Hematopoietic multipotent progenitor cell treated with erythropoietin and hydrocortisone succinate and interleukin-3 and kit ligand, for 4 days (in vitro differentiated cells): ENCODE results near the gene PHEX.

Experiments used
- DNase-seq: peaks from one replicate; pipeline ENCODE4 v3.0.0-alpha.2; 2015

Gene PHEX

DNA sequence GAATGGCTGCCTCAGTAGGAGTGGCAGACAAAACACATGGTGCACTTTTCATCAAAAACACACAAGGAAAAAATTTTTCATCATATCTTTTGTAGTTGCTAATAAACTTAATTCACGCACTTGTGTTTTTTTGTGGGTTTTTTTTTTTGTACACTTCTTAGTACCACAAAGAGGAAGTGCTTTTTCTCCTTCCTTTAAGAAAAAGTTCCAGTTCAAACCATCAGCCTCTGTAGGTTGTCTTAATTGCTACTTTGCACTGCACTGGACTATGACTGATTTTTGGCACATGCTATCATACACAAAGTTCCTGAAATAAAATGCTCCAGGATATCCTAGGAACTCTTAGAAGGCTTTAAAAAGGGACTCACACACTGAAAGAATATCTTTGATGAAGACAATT is at the start of gene PHEX:
PHEX (plus strand) TSS at position 242 of the 400 bp plus-strand sequence. CDS start 681 bp downstream, outside the sequence.
- DNase-seq = peak; percentile 36

DNA sequence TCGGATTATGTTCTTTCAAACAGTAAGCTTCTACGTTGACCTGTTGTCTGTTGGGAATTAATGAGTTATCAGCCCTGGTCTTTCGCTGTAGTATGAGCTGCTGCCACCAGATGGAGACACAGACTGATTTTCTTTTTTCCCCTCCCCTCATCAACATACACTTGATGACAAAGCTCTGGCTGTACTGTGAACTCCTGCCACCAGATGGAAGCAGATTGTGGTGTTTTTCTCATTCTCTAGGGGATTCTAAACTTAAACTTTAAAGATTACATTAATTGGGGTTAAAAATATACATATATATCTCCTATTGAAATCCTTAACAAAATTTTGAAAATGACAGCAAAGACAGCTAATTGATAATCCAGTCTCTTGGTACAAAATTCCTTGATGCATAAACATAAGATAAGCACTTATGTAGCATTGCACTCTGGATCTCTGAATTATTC is 46.8 kb upstream of the PHEX start:
- DNase-seq = peak; percentile 83

DNA sequence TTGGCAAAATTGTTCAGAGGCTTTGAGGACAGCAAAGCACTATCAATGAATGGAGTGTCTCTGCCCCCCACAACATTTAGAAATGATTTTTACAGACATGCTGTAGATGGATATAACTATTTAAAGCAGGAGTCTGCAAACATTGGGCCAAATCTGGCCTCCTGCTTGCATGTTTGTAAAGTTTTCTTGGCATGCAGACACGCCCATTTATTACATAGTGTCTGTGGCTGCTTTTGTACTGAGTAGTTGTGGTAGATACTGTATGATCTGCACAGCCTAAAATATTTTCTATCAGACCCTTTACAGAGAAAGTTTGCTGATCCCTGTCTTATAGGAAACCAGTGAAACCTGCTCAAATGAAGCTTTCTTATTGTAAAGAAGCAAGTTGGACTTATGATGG is 45.5 kb upstream of the PHEX start:
- no peak for DNase-seq

DNA sequence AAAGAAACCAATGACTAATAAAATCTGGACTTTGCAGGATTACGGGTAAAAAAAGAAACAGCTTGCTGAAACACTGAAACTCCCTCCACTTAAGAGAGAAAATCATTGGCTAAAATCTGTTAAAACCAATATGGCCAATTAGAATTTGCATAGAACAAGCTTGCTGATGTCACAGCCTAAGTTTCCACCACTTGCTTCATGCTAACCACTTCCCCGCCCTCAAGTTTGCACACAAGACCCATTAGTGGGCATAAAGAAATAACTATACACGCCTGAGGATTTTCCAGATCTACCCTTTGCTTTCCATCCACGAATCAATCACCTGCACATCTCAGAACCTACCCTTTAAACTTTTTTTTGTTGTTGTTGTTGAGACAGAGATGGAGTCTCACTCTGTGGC is 42.7 kb upstream of the PHEX start:
- no peak for DNase-seq

DNA sequence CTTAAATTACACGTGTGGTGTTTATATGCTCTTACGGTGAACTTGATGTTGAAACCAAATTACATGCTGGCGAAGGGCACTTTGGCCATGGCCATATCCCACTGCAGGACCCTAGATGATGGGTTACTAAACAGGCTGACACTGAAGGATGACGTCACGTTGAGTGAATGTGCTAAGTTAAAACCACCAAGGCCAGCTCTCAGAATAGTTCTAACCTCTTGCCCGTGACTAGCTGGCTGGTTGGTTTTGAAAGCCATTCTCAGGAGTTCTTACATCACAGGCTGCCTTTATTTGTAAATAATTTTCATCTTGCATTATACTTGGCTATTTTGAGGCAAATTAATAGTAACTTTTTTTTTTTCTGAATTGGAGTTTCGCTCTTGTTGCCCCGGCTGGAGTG is 41.3 kb upstream of the PHEX start:
- no peak for DNase-seq

DNA sequence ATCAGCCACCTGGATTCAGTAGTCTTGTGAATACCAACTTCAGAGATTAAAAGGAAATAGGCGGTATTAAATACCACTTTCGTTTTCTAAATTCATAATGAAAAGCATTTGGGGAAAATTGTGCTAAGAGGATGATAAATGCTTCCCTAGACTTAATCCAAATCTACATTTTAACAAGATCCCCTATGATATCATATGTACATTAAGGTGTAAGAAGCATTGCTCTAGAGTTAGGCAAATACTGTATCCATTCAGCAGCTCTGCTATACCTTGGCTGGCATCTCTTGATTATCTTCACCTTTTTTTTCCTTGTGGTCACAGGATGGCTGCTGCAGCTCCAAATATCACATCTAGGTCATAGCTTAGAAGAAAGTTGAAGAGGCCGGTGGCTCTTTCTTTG is 40.6 kb upstream of the PHEX start:
- DNase-seq = no peak

DNA sequence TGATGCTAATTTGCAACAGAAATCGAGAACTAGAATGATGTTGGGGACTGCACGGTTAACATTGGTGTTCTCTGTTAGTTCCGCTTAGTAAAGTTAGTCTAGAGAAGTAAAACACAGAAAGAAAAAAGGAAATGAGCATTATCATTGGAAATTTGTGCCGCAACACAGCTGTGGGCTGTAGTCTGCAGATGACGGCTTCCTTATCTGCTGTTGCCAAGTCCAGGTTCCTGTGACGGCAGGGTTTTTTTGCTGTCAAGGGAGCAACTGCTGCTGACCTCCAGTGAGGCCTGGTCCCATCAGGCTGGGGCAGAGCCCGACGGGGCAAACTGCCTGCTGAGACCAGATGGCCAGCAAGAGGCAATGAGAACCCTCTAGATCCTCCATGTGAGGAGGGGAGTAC is 38.9 kb upstream of the PHEX start:
- DNase-seq = peak; percentile 87

DNA sequence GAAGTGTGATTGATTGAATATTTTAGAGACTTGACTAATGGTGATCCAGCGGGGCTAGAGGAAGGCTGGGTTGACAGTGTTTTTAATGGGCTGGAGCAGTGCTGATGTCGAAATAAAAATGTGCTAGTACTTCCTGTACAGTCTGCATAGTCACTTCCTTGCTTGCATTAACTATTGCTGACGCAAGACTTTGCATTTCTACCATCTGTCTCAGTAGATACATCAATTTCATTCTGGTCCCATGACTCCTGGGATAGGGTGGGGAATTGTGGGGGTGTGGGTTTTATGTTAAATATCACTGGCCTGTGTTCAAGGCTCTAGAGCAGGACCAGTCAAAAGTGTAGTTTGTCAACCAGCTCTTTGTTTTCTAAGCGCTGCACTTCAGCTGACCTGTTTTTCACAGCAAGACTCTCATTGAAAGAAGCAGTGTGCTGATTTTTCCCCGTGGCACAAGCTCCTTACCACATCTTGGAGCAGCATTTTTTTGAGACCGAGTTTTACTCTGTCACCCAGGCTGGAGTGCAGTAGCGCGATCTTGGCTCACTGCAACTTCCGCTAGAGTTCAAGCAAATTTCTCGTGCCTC is 35.2 kb upstream of the PHEX start:
- peak; percentile 68 for DNase-seq

DNA sequence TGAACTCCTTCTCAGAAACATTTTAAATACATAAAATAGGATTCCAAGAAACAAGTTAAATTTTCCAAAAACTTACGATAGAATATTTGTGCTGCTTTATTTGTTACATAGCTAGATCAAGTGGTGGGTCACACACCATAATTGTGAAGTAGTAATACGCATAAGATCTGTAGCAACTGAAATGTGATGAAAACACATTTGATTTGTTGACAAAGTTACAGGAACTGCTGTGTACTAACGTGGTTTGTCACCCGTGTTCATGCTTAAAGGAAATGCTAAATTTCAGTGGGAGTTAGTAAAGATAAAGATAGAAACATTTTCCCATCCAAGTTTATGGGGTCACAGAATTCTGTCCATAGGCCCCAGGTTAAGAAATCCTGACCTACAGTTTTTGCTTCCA is 34.1 kb upstream of the PHEX start:
- no peak for DNase-seq

DNA sequence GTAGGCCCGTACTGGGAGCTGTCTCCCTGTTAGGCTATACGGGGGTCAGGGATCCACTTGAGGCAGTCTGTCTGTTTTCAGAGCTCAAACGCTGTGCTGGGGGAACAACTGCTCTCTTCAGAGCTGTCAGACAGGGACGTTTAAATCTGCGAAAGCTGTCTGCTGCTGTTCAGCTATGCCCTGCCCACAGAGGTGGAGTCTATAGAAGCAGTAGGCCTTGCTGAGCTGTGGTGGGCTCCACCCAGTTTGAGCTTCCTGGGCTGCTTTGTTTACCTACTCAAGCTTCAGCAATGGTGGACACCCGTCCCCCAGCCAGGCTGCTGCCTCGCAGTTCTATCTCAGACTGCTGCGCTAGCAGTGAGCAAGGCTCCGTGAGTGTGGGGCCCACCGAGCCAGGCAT is 27.3 kb upstream of the PHEX start:
- no peak for DNase-seq

DNA sequence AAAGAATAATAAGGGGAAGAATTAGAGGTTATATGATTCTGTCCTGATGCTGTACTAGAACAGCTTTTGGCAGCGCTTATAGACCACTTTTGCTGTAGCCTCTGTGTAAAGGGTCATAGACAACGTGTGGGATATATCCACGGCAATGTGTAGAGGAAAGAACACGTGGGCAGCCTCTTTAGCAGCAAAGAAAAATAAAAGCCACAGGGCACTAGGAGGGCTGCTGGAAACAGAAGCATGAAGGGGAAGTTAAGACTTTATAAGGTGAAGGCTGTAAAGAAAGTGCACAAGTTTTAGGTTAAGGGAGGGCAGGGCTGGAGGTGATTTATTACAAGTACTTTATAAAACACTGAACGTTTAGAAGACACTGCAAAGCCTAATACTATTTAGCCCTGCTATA is 20.1 kb upstream of the PHEX start:
- peak; percentile 11 for DNase-seq

DNA sequence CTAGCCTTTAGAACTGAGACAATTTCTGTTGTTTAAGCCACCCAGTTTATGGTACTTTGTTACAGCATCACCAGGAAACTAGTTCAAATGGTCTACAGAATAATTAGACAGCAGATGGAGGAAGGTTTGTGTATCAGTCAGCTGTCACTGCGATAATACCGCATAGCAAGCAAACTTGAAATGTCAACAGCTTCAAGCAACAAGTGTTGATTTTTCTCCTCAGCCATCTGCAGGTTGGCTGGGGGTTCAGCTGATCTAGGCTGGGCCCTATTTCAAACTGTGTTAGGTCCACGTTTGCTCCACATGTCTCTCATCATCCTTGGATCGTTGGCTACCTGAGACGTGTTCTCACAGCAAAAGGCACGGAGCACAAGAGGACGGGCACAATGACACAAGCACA is 19.2 kb upstream of the PHEX start:
- DNase-seq = no peak

DNA sequence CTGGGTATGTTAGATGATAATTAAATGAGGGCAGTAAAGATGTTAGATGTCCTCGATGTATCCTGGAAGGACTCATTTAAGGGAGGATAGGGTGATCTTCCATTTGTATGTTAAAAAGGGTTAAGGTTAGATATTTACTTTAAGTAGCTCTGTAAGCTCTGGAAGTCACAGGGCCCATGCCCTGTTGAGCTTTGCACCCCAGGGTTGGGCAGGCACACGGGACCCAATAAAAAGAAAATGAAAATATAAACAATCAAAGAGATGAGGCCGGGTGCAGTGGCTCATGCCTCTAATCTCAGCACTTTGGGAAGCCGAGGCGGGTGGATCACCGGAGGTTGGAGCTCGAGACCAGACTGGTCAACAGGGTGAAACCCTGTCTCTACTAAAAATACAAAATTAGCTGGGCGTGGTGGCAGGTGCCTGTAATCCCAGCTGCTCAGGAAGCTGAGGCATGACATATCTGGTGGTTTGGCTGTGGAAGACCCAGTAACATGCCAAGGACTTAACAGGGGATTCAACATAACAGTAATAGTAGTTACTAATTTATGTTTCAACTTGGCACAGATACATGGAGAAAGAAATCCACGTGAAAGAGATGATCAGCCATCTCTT is 16.9 kb upstream of the PHEX start:
- no peak for DNase-seq

DNA sequence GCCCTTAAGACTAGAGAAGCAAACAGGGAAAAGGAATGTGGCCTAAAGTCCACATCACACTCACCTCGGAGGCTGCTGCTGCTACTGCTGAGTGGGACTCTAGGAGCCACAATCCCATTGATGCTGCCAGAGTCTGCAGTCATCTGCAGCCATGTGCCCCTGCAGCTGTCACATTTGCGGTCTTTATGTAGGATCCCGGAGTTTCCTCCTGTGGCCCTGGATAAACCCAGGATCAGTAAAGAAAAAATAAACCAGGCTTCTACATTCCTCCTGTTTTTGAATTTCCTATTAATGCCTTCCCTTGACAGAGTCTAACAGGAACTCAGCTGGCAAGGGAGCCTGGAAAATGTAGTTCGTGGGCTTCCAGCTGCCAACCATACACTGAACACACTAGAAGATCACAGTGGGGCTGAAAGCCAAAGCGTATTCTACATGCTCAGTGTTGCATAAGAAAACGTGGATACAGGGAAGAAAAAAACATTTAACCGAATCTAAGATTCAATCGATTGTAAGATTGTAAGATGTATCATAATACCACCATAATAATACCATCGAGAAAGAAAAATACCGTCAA is 10.3 kb upstream of the PHEX start:
- no peak for DNase-seq

DNA sequence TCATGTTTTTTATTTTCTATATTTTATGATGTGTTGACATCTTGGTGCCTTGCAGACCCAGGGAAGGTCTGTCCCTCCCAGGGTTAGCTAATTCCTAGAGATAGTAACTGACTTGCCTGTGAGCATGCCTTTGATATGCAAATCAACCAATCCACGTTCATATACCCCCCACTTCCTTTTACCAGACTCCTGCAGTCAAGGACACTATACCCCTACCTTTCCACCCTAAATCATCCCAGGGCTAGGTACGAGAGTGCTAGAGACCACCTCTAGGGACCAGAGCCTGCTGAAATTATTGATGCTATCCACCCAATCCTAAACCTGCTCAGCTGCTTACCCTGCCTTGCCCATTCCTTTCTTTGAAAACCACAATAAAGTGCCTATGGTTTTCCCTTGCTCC is 7.5 kb upstream of the PHEX start:
- DNase-seq = no peak

DNA sequence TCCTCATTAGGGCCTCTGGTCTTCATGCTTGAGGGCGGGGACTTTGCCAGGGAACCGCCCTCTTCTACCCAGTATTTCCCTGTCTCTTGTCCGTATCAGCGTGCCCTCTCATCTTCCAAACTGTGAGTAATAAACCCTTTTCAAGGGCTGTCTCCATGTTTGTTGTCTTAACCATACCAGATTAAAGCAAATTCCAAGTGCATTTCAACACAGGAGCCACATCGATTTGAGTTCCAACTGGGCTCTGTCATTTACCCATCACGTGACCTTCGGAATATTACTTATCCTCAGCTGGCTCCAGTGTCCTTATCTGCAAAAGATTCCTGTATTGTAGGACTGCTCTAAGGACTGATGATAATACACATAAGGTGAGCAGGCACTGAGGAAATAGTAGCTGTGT is 6.4 kb upstream of the PHEX start:
- no peak for DNase-seq

DNA sequence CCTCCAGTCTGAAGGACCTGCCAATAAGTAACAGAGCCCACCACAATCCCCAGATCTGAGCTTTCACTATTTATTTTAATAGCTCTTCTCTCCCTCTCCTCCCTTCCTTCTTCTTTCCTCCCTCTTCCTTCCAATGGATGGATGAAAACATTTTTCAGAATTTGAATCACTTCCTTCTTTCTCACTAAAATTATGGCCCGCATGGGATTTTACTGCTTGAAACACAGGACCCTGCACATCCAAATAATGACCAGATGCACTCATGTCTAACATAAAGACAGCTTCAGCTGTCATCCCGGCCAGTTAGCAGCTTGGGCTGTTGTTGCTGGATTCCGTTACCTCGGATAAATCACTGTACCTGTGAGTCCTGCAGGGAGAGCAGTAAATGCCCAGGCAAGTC is 5.4 kb upstream of the PHEX start:
- no peak for DNase-seq

DNA sequence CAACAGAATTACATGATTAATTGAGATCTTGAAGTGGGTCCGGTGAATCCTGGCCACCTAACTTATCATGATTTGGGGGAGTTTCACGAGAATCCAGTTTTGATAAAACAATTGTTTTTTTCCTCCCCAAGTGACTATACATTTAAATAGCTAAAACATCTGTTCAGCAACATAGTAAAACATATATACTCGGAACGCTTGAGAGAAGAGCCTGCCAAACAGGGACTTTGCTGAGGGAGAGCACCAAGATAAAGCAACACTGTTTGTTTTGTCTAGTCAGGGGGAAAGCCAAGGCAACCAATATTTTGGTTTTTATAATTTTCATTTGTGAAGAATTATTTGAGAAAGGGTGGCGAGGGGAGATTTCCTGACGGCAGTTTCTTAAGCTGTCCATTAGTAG is 381 bp downstream of the PHEX start:
- DNase-seq = no peak

DNA sequence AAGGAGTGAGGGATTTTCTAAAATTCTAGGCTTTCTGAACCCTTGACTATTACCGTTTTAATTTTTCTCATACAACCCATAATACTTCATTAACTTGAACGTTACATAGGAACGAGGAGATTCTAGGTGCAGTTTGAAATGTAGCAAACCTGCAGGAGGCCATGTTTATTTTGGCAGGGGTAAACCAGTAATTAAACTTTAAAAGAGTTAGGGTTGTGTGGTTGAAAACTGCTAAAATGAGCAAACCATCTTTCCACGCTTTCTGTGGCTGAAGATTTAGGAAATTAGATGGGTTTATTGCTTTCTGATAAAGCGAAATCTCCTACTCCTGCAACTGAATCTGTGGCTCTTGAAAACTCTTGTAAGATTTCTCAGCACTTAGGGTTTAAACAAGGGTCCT is 1.7 kb downstream of the PHEX start:
- no peak for DNase-seq

DNA sequence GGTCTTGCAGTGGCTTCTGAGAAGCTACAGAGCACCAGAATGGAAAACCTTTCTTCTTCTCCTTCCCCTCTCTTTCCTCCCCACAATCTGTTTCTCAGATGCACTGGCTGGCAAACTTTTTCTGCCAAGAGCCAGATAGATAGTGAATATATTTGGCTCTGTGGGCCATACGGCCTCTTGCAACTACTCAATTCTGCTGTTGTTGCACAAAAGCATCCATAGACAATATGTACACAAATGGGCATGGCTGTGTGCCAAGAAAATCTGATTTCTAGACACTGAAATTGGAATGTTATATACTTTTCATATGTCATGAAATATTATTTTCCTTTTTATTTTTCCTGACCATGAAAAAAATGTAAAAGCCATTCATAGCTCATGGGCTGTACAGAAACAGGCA is 3.1 kb downstream of the PHEX start:
- DNase-seq = no peak

DNA sequence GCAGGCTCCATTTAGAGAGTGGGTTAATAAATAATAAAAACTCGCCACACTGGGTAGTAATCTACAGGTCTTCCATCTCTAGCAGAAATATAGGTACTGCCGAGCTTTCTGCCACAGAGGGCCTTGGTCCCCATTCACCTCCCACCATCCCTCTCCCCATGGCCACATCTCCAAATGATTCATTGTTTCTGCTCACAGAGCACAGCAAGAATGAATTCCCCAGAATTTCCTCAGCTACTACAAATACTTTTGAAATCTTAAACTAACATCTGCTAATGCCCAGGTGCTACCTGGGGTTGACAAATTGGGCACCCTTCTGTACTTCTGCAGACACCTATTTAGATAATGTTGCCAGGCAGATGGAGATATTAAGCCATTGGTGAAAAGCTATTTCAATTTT is 5.1 kb downstream of the PHEX start:
- DNase-seq = no peak

DNA sequence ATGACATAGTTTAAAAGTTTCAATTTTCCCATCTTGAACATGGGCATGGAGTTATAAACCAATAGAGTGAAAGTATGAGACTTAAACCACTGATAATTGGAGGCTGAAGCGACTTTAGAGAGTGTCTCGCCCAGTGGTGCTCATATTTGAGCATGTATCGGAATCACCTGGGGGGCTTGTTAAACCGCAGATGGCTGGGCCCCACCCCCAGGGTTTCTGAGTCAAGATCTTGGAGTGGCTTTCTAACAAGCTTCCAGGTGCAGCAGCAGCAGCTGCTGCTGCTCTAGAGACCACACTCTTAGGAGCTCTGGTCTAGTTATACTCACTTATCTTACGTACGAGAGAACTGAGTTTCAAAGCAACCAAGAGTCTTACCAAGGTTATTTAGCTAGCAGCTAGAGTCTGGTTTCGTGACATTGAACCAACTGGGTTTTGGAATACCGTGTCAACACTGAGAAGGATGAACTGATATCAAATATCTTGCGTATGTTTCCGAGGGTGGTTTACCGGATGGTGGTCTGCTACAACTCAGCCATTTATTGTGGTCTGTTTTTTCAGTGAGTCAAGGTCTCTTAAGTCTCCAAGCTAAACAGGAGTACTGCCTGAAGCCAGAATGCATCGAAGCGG is 5.9 kb downstream of the PHEX start:
- no peak for DNase-seq

DNA sequence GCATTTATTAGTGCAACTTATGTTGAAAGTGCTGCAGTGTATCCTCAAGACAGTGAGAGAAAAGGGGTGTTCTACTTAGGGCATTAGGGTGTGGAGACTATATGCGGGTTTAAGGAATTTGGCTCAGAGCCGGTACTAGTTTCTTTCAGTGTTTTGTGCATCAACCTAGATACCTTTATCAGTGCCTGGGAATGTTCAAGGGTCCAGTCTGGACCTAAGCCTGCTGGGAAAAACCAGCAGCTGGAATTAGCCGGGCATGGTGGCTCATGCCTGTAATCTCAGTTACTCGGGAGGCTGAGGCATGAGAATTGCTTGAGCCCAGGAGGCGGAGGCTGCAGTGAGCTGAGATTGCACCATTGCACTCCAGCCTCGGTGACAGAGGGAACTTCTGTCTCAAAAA is 7.4 kb downstream of the PHEX start:
- DNase-seq = no peak

DNA sequence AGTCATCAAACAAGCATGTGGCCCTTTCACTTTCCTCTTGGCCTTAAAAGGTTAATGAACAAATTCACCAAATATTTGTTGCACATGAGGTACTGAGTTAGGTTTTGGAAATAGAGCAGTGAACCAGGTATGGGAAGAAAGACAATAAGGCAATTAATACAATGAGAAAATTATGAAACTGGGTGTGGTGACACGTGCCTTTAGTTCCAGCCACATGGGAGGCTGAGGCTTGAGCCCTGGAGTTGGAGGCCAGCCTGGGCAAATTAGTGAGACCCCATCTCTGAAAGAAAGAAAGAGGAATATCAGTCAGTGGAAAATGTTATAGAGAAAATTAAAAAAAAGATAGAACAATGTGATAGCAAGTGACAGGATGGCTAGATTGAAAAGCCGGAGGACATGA is 8.1 kb downstream of the PHEX start:
- no peak for DNase-seq
